Bronchial epithelial cell (primary cell): ENCODE results near the gene TUSC2. TPM values are rescaled to one million over a fixed set of nuclear protein-coding genes. Genes with fewer than 3 reads are reported as not detected.

ENCODE experiments used
- DNase-seq: peaks from one replicate; pipeline ENCODE4 v3.0.0-alpha.2; 2010; ENCODE audit warnings: low read depth
- FAIRE-seq: peaks from 2 replicates; lab custom pipeline; 2011; peaks lifted over from hg19 to GRCh38; lab: Jason Lieb, UNC
- H3K27me3 ChIP-seq: 2 replicates; pipeline ENCODE4 v1.5.1; 2011; ENCODE audit warnings: low read length; ENCODE audit not compliant: control insufficient read depth, insufficient read depth
- H3K36me3 ChIP-seq: 2 replicates; pipeline ENCODE4 v1.5.1; 2011; ENCODE audit warnings: low read length; ENCODE audit not compliant: control insufficient read depth, insufficient read depth
- H3K4me3 ChIP-seq: 2 replicates; pipeline ENCODE4 v1.5.1; 2011; ENCODE audit warnings: mild to moderate bottlenecking, low read depth, low read length, control low read depth
- CTCF ChIP-seq: IDR thresholded peaks from 2 replicates; pipeline ENCODE4 v1.5.1; 2011; ENCODE audit warnings: mild to moderate bottlenecking, moderate library complexity, low read length, control low read depth, inconsistent platforms; ENCODE audit not compliant: insufficient read depth, severe bottlenecking
- total RNA-seq: library from RNA; depleted of rRNA; stranded (reverse); fragments of >200 nt; gene quantifications from 2 replicates; pipeline ENCODE4 v1.2.1, GENCODE V29; 2014

Gene TUSC2
- total RNA-seq, 1 donor from 2014 or later = 21.9 TPM

- Histone ChIP-seq H3K27me3 (peaks cover 6% of the 10 kb centered on the region), H3K36me3 (no peaks in the 10 kb centered on the region), H3K4me3 (no peak overlapping the region)
- no peak for TF ChIP-seq CTCF
- DNase-seq = no peak
- no peak for FAIRE-seq
Measured at GRCh38 chr3:50371133-50371685, 43.2 kb upstream of the TUSC2 start.

GRCh38 chr3:50370594-50370993 is 42.6 kb upstream of the TUSC2 start:
- H3K36me3 ChIP-seq = no peaks in the 10 kb centered on the region
- FAIRE-seq (no peak), DNase-seq (no peak)
- peaks cover 6% of the 10 kb centered on the region for H3K27me3 ChIP-seq
- TF ChIP-seq CTCF = peak; percentile 18
- H3K4me3 ChIP-seq = no peak overlapping the region

- no peak for TF ChIP-seq CTCF
- Histone ChIP-seq H3K4me3 (no peak overlapping the region), H3K27me3 (peaks cover 6% of the 10 kb centered on the region), H3K36me3 (no peaks in the 10 kb centered on the region)
- DNase-seq (peak; percentile 67), FAIRE-seq (peak; percentile 64)
Measured at GRCh38 chr3:50369012-50369670, 41.1 kb upstream of the TUSC2 start.

GRCh38 chr3:50365842-50366220 is 37.8 kb upstream of the TUSC2 start:
- peaks cover 2% of the 10 kb centered on the region for H3K27me3 ChIP-seq
- DNase-seq = no peak
- FAIRE-seq = no peak
- H3K36me3 ChIP-seq = no peaks in the 10 kb centered on the region
- peak overlapping the region; percentile 69 for H3K4me3 ChIP-seq
- TF ChIP-seq CTCF = no peak

- peak; percentile 19 for TF ChIP-seq CTCF
- H3K36me3 ChIP-seq = no peaks in the 10 kb centered on the region
- peak; percentile 88 for DNase-seq
- peak overlapping the region; percentile 69 for H3K4me3 ChIP-seq
- no peak for FAIRE-seq
- H3K27me3 ChIP-seq = peaks cover 2% of the 10 kb centered on the region
Measured at GRCh38 chr3:50365080-50365841, 37.2 kb upstream of the TUSC2 start.
